ENCODE measurements around the gene SEC16A.

GRCh38 chr9:136465500-136466154 is 17.2 kb downstream of the SEC16A start:
- TF ChIP-seq CTCF (IDR thresholded peaks at IDR 0.05) (no peak), POLR2A (IDR thresholded peaks at IDR 0.05) (no peak)

Measured in body of pancreas (tissue), 4 donors.